GM19035 (cell line): Measurements from ENCODE around the gene LRMDA.
"Not testable (repeated sequence)": the region's sequence is repeated elsewhere in the genome, so short reads cannot be mapped to it uniquely, and the experiment has no call there.

Experiments used
- ATAC-seq: cut with Tn5 transposase; IDR thresholded peaks from one replicate; pipeline ENCODE4 v1.9.1; 2021; ENCODE audit not compliant: unreplicated experiment

The LRMDA gene

GRCh38 chr10:76127984-76128589 is 696.7 kb downstream of the LRMDA start:
- ATAC-seq: no peak

GRCh38 chr10:76129213-76129612 is 697.8 kb downstream of the LRMDA start:
- ATAC-seq: no peak

- no peak for ATAC-seq
These were observed 699.5 kb downstream of the LRMDA start for GRCh38 chr10:76130892-76131291.

- no peak for ATAC-seq
These were observed 702.3 kb downstream of the LRMDA start for GRCh38 chr10:76133597-76134255.

- ATAC-seq: no peak
These were observed 705.5 kb downstream of the LRMDA start for GRCh38 chr10:76136961-76137360.

- no peak for ATAC-seq
These were observed 706.9 kb downstream of the LRMDA start for GRCh38 chr10:76138286-76138685.

- ATAC-seq: no peak
These were observed 707.5 kb downstream of the LRMDA start for GRCh38 chr10:76138906-76139305.

- no peak for ATAC-seq
These were observed 708.0 kb downstream of the LRMDA start for GRCh38 chr10:76139431-76139830.

GRCh38 chr10:76141376-76141775 is 710.0 kb downstream of the LRMDA start:
- ATAC-seq: no peak

- not testable (repeated sequence) for ATAC-seq
These were observed 716.8 kb downstream of the LRMDA start for GRCh38 chr10:76148217-76148616.

GRCh38 chr10:76149182-76149581 is 717.8 kb downstream of the LRMDA start:
- no peak for ATAC-seq

- ATAC-seq: no peak
These were observed 718.2 kb downstream of the LRMDA start for GRCh38 chr10:76149602-76150138.

GRCh38 chr10:76150139-76150875 is 718.9 kb downstream of the LRMDA start:
- ATAC-seq: no peak

GRCh38 chr10:76150876-76151288 is 719.5 kb downstream of the LRMDA start:
- no peak for ATAC-seq

- ATAC-seq: no peak
These were observed 720.8 kb downstream of the LRMDA start for GRCh38 chr10:76152186-76152585.

- no peak for ATAC-seq
These were observed 724.5 kb downstream of the LRMDA start for GRCh38 chr10:76155961-76156360.

- no peak for ATAC-seq
These were observed 729.2 kb downstream of the LRMDA start for GRCh38 chr10:76160446-76161300.

- no peak for ATAC-seq
These were observed 729.8 kb downstream of the LRMDA start for GRCh38 chr10:76161301-76161582.

- ATAC-seq: no peak
These were observed 737.0 kb downstream of the LRMDA start for GRCh38 chr10:76168437-76168836.

- ATAC-seq: no peak
These were observed 737.8 kb downstream of the LRMDA start for GRCh38 chr10:76169246-76169645.

GRCh38 chr10:76172020-76172419 is 740.6 kb downstream of the LRMDA start:
- ATAC-seq: no peak
